Ovary (tissue), 3 donors: ENCODE data around the gene KCNQ4.

Experiments
- CTCF ChIP-seq, 3 donors: fragments of 450-650 bp in 2 of 3; fragments of 200-600 bp in 1 of 3; IDR thresholded peaks; one replicate each; pipeline versions ENCODE4 v1.5.1 to v1.8.0; 2016 to 2022; ENCODE audit warnings: antibody characterized with exemption in 3 of 3, mild to moderate bottlenecking in 1 of 3
- EP300 ChIP-seq: sonication (generic); formaldehyde crosslinking; IDR thresholded peaks from one replicate; pipeline ENCODE4 v1.6.1; 2017; ENCODE audit warnings: antibody characterized with exemption
- POLR2A ChIP-seq: fragments of 450-650 bp; IDR thresholded peaks from one replicate; pipeline ENCODE4 v1.6.1; 2017; ENCODE audit warnings: antibody characterized with exemption, mild to moderate bottlenecking, moderate library complexity
- donor health status: DM: no; HTN: no; CAD: no.

GRCh38 chr1:40797668-40798010, 14.1 kb downstream of the KCNQ4 start:
- no peak for TF ChIP-seq CTCF (IDR thresholded peaks at IDR 0.05)
- TF ChIP-seq EP300 = no peak
- no peak for TF ChIP-seq POLR2A
